B cell (primary cell): ENCODE results near the gene CEP164. TPM values are rescaled to one million over a fixed set of nuclear protein-coding genes. Genes with fewer than 3 reads are reported as not detected.
"Not testable (repeated sequence)": the region's sequence is repeated elsewhere in the genome, so short reads cannot be mapped to it uniquely, and the experiment has no call there.

ENCODE experiments used
- ATAC-seq: fragments of 200-7000 bp; cut with Tn5 transposase; one replicate; pipeline ENCODE4 v1.10.0; 2021; ENCODE audit warnings: low read depth, mild to moderate bottlenecking, moderate number of reproducible peaks, moderate library complexity
- CTCF ChIA-PET: fragments of 350-600 bp; sonication (Branson Sonifier 250); formaldehyde crosslinking; loops from one replicate; lab custom pipeline; 2021; ENCODE audit warnings: antibody characterized with exemption, inconsistent platforms; lab: Charles Lee
- POLR2A ChIA-PET: fragments of 350-600 bp; sonication (Branson Sonifier 250); formaldehyde crosslinking; loops from one replicate; lab custom pipeline; 2021; ENCODE audit warnings: antibody characterized with exemption; lab: Charles Lee
- DNase-seq: peaks from one replicate; pipeline ENCODE4 v3.0.0; 2013
- H2AFZ ChIP-seq: 2 replicates; pipeline ENCODE4 v1.6.1; 2012; ENCODE audit warnings: mild to moderate bottlenecking, low read depth, low read length; ENCODE audit not compliant: insufficient read depth, poor library complexity, severe bottlenecking
- H3K27ac ChIP-seq, 2 donors: 1 replicate in 1 of 2; 2 replicates in 1 of 2; pipeline ENCODE4 v1.5.1; 2012 to 2013; ENCODE audit warnings: low read length in 2 of 2, mild to moderate bottlenecking in 2 of 2, moderate library complexity in 1 of 2
- H3K27me3 ChIP-seq, 4 experiments: fragments of 200-600 bp in 1 of 4; sonication (generic) in 1 of 4; replicated peaks in 1 of 4; 1 replicate in 2 of 4; 2 replicates in 2 of 4; pipeline versions ENCODE4 v1.6.1 to v1.7.0; 2013 to 2016; ENCODE audit warnings: low read length in 3 of 4, mild to moderate bottlenecking in 2 of 4, mixed read lengths in 1 of 4, moderate library complexity in 1 of 4; ENCODE audit not compliant: insufficient read depth in 4 of 4, control insufficient read depth in 3 of 4; ENCODE audit errors: control extremely low read depth in 1 of 4
- H3K36me3 ChIP-seq, 2 experiments: replicated peaks in 1 of 2; 1 replicate in 1 of 2; 2 replicates in 1 of 2; pipeline versions ENCODE4 v1.6.1 to v1.7.1; 2013; ENCODE audit warnings: low read length in 1 of 2; ENCODE audit not compliant: insufficient read depth in 2 of 2, control insufficient read depth in 1 of 2; ENCODE audit errors: control extremely low read depth in 1 of 2, extremely low read depth in 1 of 2
- H3K4me1 ChIP-seq, 2 donors: fragments of 200-600 bp in 1 of 2; sonication (generic) in 1 of 2; 1 replicate in 1 of 2; 2 replicates in 1 of 2; pipeline versions ENCODE4 v1.5.1 to v1.6.1; 2013 to 2017; ENCODE audit warnings: low read length in 2 of 2; ENCODE audit not compliant: control insufficient read depth in 2 of 2, insufficient read depth in 2 of 2
- H3K4me2 ChIP-seq: replicated peaks from 2 replicates; pipeline ENCODE3; 2012; ENCODE audit warnings: mild to moderate bottlenecking, low read depth, low read length; ENCODE audit not compliant: poor library complexity, severe bottlenecking
- H3K4me3 ChIP-seq, 5 experiments: fragments of 200-600 bp in 1 of 5; sonication (generic) in 1 of 5; 1 replicate in 3 of 5; 2 replicates in 2 of 5; pipeline versions ENCODE4 v1.5.1 to v1.7.0; 2011 to 2016; ENCODE audit warnings: low read length in 4 of 5, mild to moderate bottlenecking in 4 of 5, low read depth in 2 of 5, control low read depth in 1 of 5, moderate library complexity in 1 of 5; ENCODE audit not compliant: insufficient read depth in 1 of 5; ENCODE audit errors: control extremely low read depth in 1 of 5, extremely low read depth in 1 of 5
- H3K79me2 ChIP-seq: fragments of 200-600 bp; sonication (generic); one replicate; pipeline ENCODE4 v1.6.0; 2016; ENCODE audit warnings: low read length; ENCODE audit not compliant: control insufficient read depth, insufficient read depth
- H3K9ac ChIP-seq: fragments of 200-600 bp; sonication (generic); 2 replicates; pipeline ENCODE4 v1.6.1; 2017; ENCODE audit warnings: mild to moderate bottlenecking, low read length, moderate library complexity
- H3K9me3 ChIP-seq, 3 donors: one replicate each; pipeline versions ENCODE4 v1.6.1 to v1.7.1; 2013; ENCODE audit warnings: low read length in 2 of 3; ENCODE audit not compliant: control insufficient read depth in 2 of 3, insufficient read depth in 1 of 3; ENCODE audit errors: control extremely low read depth in 1 of 3
- H4K20me1 ChIP-seq: 2 replicates; pipeline ENCODE4 v1.6.0; 2012; ENCODE audit warnings: mild to moderate bottlenecking, low read length; ENCODE audit not compliant: insufficient read depth, control insufficient read depth, poor library complexity, severe bottlenecking
- H3K27ac Mint-ChIP-seq: one replicate; pipeline ENCODE4 v1.8.0; 2021; ENCODE audit warnings: mixed read lengths
- H3K27me3 Mint-ChIP-seq: one replicate; pipeline ENCODE4 v1.8.0; 2021; ENCODE audit warnings: mixed read lengths
- H3K4me1 Mint-ChIP-seq: one replicate; pipeline ENCODE4 v1.8.0; 2021; ENCODE audit warnings: mixed read lengths
- H3K4me3 Mint-ChIP-seq: one replicate; pipeline ENCODE4 v1.8.0; 2021; ENCODE audit warnings: mixed read lengths
- H3K9me3 Mint-ChIP-seq: one replicate; pipeline ENCODE4 v1.8.0; 2022; ENCODE audit warnings: mixed read lengths; ENCODE audit not compliant: insufficient read depth
- EZH2 ChIP-seq: IDR thresholded peaks from 2 replicates; pipeline ENCODE4 v1.6.1; 2012; ENCODE audit warnings: borderline replicate concordance, low read depth, mild to moderate bottlenecking, moderate library complexity, low read length; ENCODE audit not compliant: insufficient read depth, poor library complexity, severe bottlenecking
- WGBS: methylation state at CpG from one replicate; pipeline ENCODE4 v1.1.5; 2013; ENCODE audit warnings: missing lambda C conversion rate; ENCODE audit not compliant: insufficient coverage; 5-methylcytosine and 5-hydroxymethylcytosine counted together
- intact Hi-C: fragments of 100-400 bp; cut with micrococcal nuclease; formaldehyde crosslinking; loops from one replicate; pipeline ENCODE4 v1.10.0; 2022
- polyA plus RNA-seq: library from polyadenylated mRNA; depleted of rRNA; stranded (reverse); fragments of >200 nt; gene quantifications from 2 replicates; pipeline ENCODE4 v1.2.3, GENCODE V29; 2012
- total RNA-seq, 2 donors: library from RNA; stranded (reverse); fragments of 120-200 nt in 1 of 2; gene quantifications; 1 replicate in 1 of 2; 2 replicates in 1 of 2; pipeline versions ENCODE4 v1.2.3 to v1.2.4, GENCODE V29; 2013 to 2022
- TF ChIP-seq, protein P1 (sequence below): fragments of 200-600 bp; IDR thresholded peaks from one replicate; pipeline ENCODE4 v1.8.0; 2022; ENCODE audit warnings: antibody characterized with exemption, mild to moderate bottlenecking

CEP164 gene
- total and polyA plus RNA-seq, 2 donors (not counting 1 experiment from before 2014, with no cell fraction given), result 31.5 to 54.8 TPM

DNA sequence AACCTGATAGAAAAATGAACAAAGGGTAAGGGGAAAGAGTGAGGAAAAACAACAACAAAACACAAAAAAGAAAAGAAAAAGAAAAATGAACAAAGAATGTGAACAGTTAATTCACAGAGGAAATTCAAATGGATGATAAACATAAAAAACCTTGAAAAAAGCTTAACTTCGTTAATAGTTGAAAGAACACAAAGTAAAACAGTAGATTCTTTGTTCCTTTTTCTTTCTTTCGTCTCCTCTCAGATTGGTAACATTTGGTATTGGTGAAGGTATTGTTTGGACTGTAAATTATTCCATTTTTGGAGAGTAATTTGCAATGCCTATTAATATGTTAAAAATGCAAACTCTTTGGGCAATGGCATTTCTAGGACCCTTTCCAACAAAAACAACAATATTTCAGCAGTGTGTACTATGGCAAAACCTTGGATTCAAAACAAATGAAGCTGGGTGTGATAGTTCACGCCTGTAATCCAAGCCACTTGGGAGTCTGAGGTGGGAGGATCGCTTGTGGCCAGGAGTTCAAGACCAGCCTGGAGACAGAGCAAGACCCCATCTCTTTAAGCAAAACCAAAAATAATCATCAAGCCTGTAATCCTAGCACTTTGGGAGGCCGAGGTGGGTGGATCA is 8.3 kb upstream of the CEP164 start:
- ChIA-PET CTCF (no interaction called here), POLR2A (no interaction called here)
- Histone ChIP-seq H3K9ac (no peak overlapping the region), H3K27ac (no peak overlapping the region), H3K4me2 (no peak overlapping the region), H3K4me1 (peaks cover 16 to 19% of the 10 kb centered on the region in 2 donors), H3K4me3 (no peak overlapping the region), H3K9me3 (peaks cover 0 to 7% (median 0%) of the 10 kb centered on the region in 3 donors), H4K20me1 (no peaks in the 10 kb centered on the region), H3K27me3 (peaks cover 0 to 27% (median 17%) of the 10 kb centered on the region in 4 experiments), H2AFZ (no peak overlapping the region), H3K79me2 (no peaks in the 10 kb centered on the region), H3K36me3 (no peaks in the 10 kb centered on the region)
- Mint-ChIP-seq H3K27me3 (peaks cover 27% of the 10 kb centered on the region), H3K4me3 (no peak overlapping the region), H3K27ac (no peak overlapping the region), H3K4me1 (peaks cover 12% of the 10 kb centered on the region), H3K9me3 (no peaks in the 10 kb centered on the region)
- TF ChIP-seq, protein P1, sequence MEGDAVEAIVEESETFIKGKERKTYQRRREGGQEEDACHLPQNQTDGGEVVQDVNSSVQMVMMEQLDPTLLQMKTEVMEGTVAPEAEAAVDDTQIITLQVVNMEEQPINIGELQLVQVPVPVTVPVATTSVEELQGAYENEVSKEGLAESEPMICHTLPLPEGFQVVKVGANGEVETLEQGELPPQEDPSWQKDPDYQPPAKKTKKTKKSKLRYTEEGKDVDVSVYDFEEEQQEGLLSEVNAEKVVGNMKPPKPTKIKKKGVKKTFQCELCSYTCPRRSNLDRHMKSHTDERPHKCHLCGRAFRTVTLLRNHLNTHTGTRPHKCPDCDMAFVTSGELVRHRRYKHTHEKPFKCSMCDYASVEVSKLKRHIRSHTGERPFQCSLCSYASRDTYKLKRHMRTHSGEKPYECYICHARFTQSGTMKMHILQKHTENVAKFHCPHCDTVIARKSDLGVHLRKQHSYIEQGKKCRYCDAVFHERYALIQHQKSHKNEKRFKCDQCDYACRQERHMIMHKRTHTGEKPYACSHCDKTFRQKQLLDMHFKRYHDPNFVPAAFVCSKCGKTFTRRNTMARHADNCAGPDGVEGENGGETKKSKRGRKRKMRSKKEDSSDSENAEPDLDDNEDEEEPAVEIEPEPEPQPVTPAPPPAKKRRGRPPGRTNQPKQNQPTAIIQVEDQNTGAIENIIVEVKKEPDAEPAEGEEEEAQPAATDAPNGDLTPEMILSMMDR, result no peak
- TF ChIP-seq EZH2, result no peak
- WGBS, result 100% methylated on average over 1 of the region's 5 CpGs
- no peak for ATAC-seq
- intact Hi-C loops, result no loop called here
- no peak for DNase-seq

DNA sequence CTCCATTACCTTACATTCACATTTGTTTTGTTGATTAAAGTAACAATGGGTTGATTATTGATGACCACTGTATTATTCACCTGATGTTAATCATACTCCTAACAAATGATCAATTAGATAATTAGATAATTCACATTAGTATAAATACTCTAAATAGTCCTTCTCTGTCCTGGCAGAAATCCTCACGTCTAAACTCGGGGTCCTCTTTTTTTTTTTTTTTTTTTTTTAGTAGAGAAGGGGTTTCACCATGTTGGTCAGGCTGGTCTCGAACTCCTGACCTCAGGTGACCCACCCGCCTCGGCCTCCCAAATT is 443 bp upstream of the CEP164 start:
- not testable (repeated sequence) for H3K27ac Mint-ChIP-seq, H3K36me3 ChIP-seq, DNase-seq, ATAC-seq, H4K20me1 ChIP-seq, H3K9me3 Mint-ChIP-seq, H3K9me3 ChIP-seq, H3K27me3 Mint-ChIP-seq, H3K27me3 ChIP-seq, H3K79me2 ChIP-seq, H3K4me1 Mint-ChIP-seq
- H3K4me3 Mint-ChIP-seq, result peak overlapping the region; percentile 71
- Histone ChIP-seq H3K9ac (peak overlapping the region; percentile 83), H3K4me3 (peak overlapping the region in 4 of 5 experiments; percentile 58 to 88 (median 80)), H3K4me2 (peak overlapping the region; percentile 79), H3K4me1 (peaks cover 6 to 11% of the 10 kb centered on the region in 2 donors), H2AFZ (peak overlapping the region; percentile 90), H3K27ac (peak overlapping the region; percentile 84 to 89)
- POLR2A ChIA-PET, result interaction anchor here (0.6 to 1.7 kb wide), 3 partner anchors 100 to 482 kb away, joined by 3 to 11 read pairs (median 6); no protein-coding TSS in a partner anchor
- intact Hi-C loops, result loop anchor here (5.0 to 10.0 kb wide), 3 partner anchors 182 to 540 kb away; partner anchors contain the start of genes PAFAH1B2 and ZPR1
- WGBS, result 39% methylated on average over 3 of the region's 5 CpGs
- CTCF ChIA-PET, result interaction anchor here (0.6 to 2.1 kb wide), 4 partner anchors 8 to 96 kb away, joined by 4 to 6 read pairs (median 4); partner anchors contain the start of gene BACE1
